Stomach (tissue), 4 donors: ENCODE measurements around the gene PPP2CA.
A peak's percentile ranks its signal among the peaks of the same experiment; 100 is the strongest.

Source experiments
- POLR2A ChIP-seq, 4 donors: fragments of 450-650 bp; IDR thresholded peaks; one replicate each; pipeline ENCODE4 v1.6.1; 2016; ENCODE audit warnings: antibody characterized with exemption in 4 of 4, control low read depth in 2 of 4, mild to moderate bottlenecking in 1 of 4, moderate library complexity in 1 of 4
- POLR2AphosphoS5 ChIP-seq, 3 donors: sonication (generic); formaldehyde crosslinking; IDR thresholded peaks; one replicate each; pipeline ENCODE4 v1.6.1; 2016; ENCODE audit warnings: antibody characterized with exemption in 3 of 3
- TF ChIP-seq, protein P1 (sequence below), 7 experiments: fragments of 450-650 bp in 4 of 7; fragments of 200-600 bp in 3 of 7; sonication (generic) in 3 of 7; IDR thresholded peaks; one replicate each; pipeline ENCODE4 v1.5.1; 2016 to 2019; ENCODE audit warnings: antibody characterized with exemption in 7 of 7, control low read depth in 2 of 7, mild to moderate bottlenecking in 1 of 7

GRCh38 chr5:134145779-134146581 lies 79.9 kb downstream of the PPP2CA start:
- TF ChIP-seq POLR2A (IDR thresholded peaks at IDR 0.05) (no peak), POLR2AphosphoS5 (IDR thresholded peaks at IDR 0.05) (peak in 1 of 3 donors; percentile 27)
- TF ChIP-seq, protein P1, sequence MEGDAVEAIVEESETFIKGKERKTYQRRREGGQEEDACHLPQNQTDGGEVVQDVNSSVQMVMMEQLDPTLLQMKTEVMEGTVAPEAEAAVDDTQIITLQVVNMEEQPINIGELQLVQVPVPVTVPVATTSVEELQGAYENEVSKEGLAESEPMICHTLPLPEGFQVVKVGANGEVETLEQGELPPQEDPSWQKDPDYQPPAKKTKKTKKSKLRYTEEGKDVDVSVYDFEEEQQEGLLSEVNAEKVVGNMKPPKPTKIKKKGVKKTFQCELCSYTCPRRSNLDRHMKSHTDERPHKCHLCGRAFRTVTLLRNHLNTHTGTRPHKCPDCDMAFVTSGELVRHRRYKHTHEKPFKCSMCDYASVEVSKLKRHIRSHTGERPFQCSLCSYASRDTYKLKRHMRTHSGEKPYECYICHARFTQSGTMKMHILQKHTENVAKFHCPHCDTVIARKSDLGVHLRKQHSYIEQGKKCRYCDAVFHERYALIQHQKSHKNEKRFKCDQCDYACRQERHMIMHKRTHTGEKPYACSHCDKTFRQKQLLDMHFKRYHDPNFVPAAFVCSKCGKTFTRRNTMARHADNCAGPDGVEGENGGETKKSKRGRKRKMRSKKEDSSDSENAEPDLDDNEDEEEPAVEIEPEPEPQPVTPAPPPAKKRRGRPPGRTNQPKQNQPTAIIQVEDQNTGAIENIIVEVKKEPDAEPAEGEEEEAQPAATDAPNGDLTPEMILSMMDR (IDR thresholded peaks at IDR 0.05) = peak in 6 of 7 experiments; percentile 45 to 98 (median 94)
